HUES64 (cell line): ENCODE data around the gene ALAD.
"Not testable (repeated sequence)": the region's sequence is repeated elsewhere in the genome, so short reads cannot be mapped to it uniquely, and the experiment has no call there.

Experiments
- H3K27ac ChIP-seq: 2 replicates; pipeline ENCODE4 v1.7.0; 2013; ENCODE audit warnings: low read depth, low read length, inconsistent platforms
- H3K27me3 ChIP-seq: 2 replicates; pipeline ENCODE4 v1.6.1; 2013; ENCODE audit warnings: mild to moderate bottlenecking, low read length; ENCODE audit not compliant: insufficient read depth
- H3K36me3 ChIP-seq: 2 replicates; pipeline ENCODE4 v1.6.1; 2013; ENCODE audit warnings: mild to moderate bottlenecking, low read length; ENCODE audit not compliant: insufficient read depth
- H3K4me1 ChIP-seq: 2 replicates; pipeline ENCODE4 v1.6.1; 2013; ENCODE audit warnings: mild to moderate bottlenecking, low read length, moderate library complexity; ENCODE audit not compliant: insufficient read depth
- H3K4me3 ChIP-seq: 2 replicates; pipeline ENCODE4 v1.5.1; 2013; ENCODE audit warnings: mild to moderate bottlenecking, low read length, moderate library complexity
- H3K9ac ChIP-seq: 2 replicates; pipeline ENCODE4 v1.6.1; 2013; ENCODE audit warnings: mild to moderate bottlenecking, low read depth, low read length
- H3K9me3 ChIP-seq: 2 replicates; pipeline ENCODE4 v1.6.1; 2013; ENCODE audit warnings: low read depth, low read length; ENCODE audit not compliant: insufficient read depth
- WGBS: fragments of 150-250, 120-280 bp; methylation state at CpG from one replicate; pipeline ENCODE4 v1.1.7; 2013; ENCODE audit warnings: missing lambda C conversion rate; 5-methylcytosine and 5-hydroxymethylcytosine counted together

ALAD gene

GRCh38 chr9:113381441-113381840 lies 19.6 kb downstream of the ALAD start:
- not testable (repeated sequence) for H3K4me3 ChIP-seq, H3K4me1 ChIP-seq, H3K27ac ChIP-seq, H3K36me3 ChIP-seq, H3K9ac ChIP-seq, H3K27me3 ChIP-seq, H3K9me3 ChIP-seq
- 90% methylated on average over 7 of the region's 7 CpGs for WGBS

- Histone ChIP-seq H3K9ac (no peak overlapping the region), H3K4me1 (peaks cover 4% of the 10 kb centered on the region; the same call in 1 of the 2 replicates), H3K27ac (no peak overlapping the region), H3K27me3 (no peaks in the 10 kb centered on the region), H3K36me3 (no peaks in the 10 kb centered on the region), H3K9me3 (no peaks in the 10 kb centered on the region), H3K4me3 (no peak overlapping the region)
- WGBS = 67% methylated on average over 1 of the region's 1 CpG
Measured at GRCh38 chr9:113380869-113381378, 20.2 kb downstream of the ALAD start.

- not testable (repeated sequence) for H3K4me3 ChIP-seq, H3K27ac ChIP-seq, H3K9ac ChIP-seq, H3K4me1 ChIP-seq, H3K27me3 ChIP-seq, H3K36me3 ChIP-seq, H3K9me3 ChIP-seq
- WGBS = 91% methylated on average over 2 of the region's 2 CpGs
Measured at GRCh38 chr9:113379829-113380210, 21.3 kb downstream of the ALAD start.

GRCh38 chr9:113379094-113379828 lies 21.8 kb downstream of the ALAD start:
- H3K9me3 ChIP-seq, H3K4me3 ChIP-seq, H3K9ac ChIP-seq, H3K36me3 ChIP-seq, H3K4me1 ChIP-seq, H3K27me3 ChIP-seq, H3K27ac ChIP-seq: not testable (repeated sequence)
- 85% methylated on average over 23 of the region's 24 CpGs for WGBS

GRCh38 chr9:113376634-113377567 lies 24.2 kb downstream of the ALAD start, which contains the start of gene HDHD3:
Gene HDHD3 (minus strand): TSS chr9:113376986. CDS start chr9:113374354, 2,632 bp downstream.
- Histone ChIP-seq H3K36me3 (peaks cover 18% of the 10 kb centered on the region), H3K9me3 (no peaks in the 10 kb centered on the region), H3K27ac (peak within 1 kb of the TSS; percentile 88), H3K27me3 (no peaks in the 10 kb centered on the region), H3K9ac (peak within 1 kb of the TSS; percentile 92), H3K4me1 (peaks cover 1% of the 10 kb centered on the region), H3K4me3 (peak within 1 kb of the TSS; percentile 99)
- under 1% methylated on average over 67 of the region's 74 CpGs for WGBS

- H3K36me3 ChIP-seq = peaks cover 18% of the 10 kb centered on the region
- no peaks in the 10 kb centered on the region for H3K9me3 ChIP-seq
- H3K4me1 ChIP-seq = no peaks in the 10 kb centered on the region; the same call in 1 of the 2 replicates
- peak overlapping the region; percentile 52 for H3K4me3 ChIP-seq
- H3K27me3 ChIP-seq = no peaks in the 10 kb centered on the region
- peak overlapping the region; percentile 50; the same call in 1 of the 2 replicates for H3K9ac ChIP-seq
- WGBS = 79% methylated on average over 6 of the region's 6 CpGs
- H3K27ac ChIP-seq = no peak overlapping the region
Measured at GRCh38 chr9:113375057-113376023, 25.7 kb downstream of the ALAD start.

- Histone ChIP-seq H3K9ac (0 out of 2 replicates have a peak overlapping the region, but pooled peaks have one; percentile 20), H3K36me3 (peaks cover 18% of the 10 kb centered on the region), H3K4me1 (no peaks in the 10 kb centered on the region; the same call in 1 of the 2 replicates), H3K27me3 (no peaks in the 10 kb centered on the region), H3K9me3 (no peaks in the 10 kb centered on the region), H3K27ac (no peak overlapping the region), H3K4me3 (no peak overlapping the region)
- 93% methylated on average over 24 of the region's 24 CpGs for WGBS
Measured at GRCh38 chr9:113373676-113374392, 27.2 kb downstream of the ALAD start.

GRCh38 chr9:113373256-113373655 lies 27.8 kb downstream of the ALAD start:
- no peaks in the 10 kb centered on the region for H3K9me3 ChIP-seq
- H3K9ac ChIP-seq = 0 out of 2 replicates have a peak overlapping the region, but pooled peaks have one; percentile 20
- WGBS = 69% methylated on average over 3 of the region's 3 CpGs

GRCh38 chr9:113372059-113372458 lies 29.0 kb downstream of the ALAD start:
- H3K4me3 ChIP-seq = no peak overlapping the region
- no peaks in the 10 kb centered on the region for H3K9me3 ChIP-seq
- H3K4me1 ChIP-seq = no peaks in the 10 kb centered on the region; the same call in 1 of the 2 replicates
- H3K9ac ChIP-seq = no peak overlapping the region
- WGBS = 92% methylated on average over 5 of the region's 5 CpGs
- no peak overlapping the region for H3K27ac ChIP-seq
- H3K36me3 ChIP-seq = peaks cover 18% of the 10 kb centered on the region
- H3K27me3 ChIP-seq = no peaks in the 10 kb centered on the region

More at GRCh38 chr9:113373256-113373655, 27.8 kb downstream of the ALAD start:
- Histone ChIP-seq H3K36me3 (peaks cover 18% of the 10 kb centered on the region), H3K27ac (no peak overlapping the region), H3K27me3 (no peaks in the 10 kb centered on the region), H3K4me3 (no peak overlapping the region), H3K4me1 (no peaks in the 10 kb centered on the region; the same call in 1 of the 2 replicates)
